GM10266 (cell line): ENCODE measurements around the gene PLS3.

Experiments
- DNase-seq: peaks from one replicate; pipeline ENCODE4 v3.0.0; 2012; ENCODE audit errors: extremely low spot score
- TF ChIP-seq, protein P1 (sequence below): IDR thresholded peaks from 2 replicates; pipeline ENCODE4 v1.5.1; 2012; ENCODE audit warnings: mild to moderate bottlenecking, low read depth; ENCODE audit not compliant: control insufficient read depth, insufficient read depth; ENCODE audit errors: missing control alignments

Gene PLS3

DNA sequence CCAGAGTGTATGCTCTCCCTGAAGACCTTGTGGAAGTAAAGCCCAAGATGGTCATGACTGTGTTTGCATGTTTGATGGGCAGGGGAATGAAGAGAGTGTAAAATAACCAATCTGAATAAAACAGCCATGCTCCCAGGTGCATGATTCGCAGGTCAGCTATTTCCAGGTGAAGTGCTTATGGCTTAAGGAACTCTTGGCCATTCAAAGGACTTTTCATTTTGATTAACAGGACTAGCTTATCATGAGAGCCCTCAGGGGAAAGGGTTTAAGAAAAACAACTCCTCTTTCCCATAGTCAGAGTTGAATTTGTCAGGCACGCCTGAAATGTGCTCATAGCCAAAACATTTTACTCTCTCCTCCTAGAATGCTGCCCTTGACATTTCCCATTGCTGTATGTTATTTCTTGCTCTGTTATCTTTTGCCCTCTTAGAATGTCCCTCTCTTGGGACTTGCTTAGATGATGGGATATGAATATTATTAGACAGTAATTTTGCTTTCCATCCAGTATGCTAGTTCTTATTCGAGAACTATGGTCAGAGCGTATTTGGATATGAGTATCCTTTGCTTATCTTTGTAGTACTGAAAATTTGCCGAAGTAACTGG is 88.6 kb downstream of the PLS3 start:
- TF ChIP-seq, protein P1, sequence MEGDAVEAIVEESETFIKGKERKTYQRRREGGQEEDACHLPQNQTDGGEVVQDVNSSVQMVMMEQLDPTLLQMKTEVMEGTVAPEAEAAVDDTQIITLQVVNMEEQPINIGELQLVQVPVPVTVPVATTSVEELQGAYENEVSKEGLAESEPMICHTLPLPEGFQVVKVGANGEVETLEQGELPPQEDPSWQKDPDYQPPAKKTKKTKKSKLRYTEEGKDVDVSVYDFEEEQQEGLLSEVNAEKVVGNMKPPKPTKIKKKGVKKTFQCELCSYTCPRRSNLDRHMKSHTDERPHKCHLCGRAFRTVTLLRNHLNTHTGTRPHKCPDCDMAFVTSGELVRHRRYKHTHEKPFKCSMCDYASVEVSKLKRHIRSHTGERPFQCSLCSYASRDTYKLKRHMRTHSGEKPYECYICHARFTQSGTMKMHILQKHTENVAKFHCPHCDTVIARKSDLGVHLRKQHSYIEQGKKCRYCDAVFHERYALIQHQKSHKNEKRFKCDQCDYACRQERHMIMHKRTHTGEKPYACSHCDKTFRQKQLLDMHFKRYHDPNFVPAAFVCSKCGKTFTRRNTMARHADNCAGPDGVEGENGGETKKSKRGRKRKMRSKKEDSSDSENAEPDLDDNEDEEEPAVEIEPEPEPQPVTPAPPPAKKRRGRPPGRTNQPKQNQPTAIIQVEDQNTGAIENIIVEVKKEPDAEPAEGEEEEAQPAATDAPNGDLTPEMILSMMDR: no peak
- DNase-seq: no peak

DNA sequence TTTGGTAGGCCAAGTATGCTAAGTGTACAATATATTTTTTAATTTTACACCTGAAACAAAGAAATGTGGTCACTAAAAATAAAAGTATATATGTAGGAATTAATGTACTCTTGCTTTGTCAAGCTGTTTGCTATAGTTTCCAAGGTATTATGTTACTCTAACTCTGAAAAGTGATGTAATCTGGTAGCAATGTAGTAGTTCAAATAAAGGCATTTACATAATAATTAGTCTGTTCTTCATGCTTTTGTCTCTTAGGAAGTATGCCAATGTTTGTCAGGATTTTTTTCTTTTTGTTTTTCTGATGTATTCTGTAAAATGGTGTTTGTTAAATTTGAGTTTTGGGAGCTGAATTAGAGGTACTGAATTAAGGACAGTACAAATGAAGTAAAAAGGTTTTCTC is 89.5 kb downstream of the PLS3 start:
- DNase-seq: no peak

DNA sequence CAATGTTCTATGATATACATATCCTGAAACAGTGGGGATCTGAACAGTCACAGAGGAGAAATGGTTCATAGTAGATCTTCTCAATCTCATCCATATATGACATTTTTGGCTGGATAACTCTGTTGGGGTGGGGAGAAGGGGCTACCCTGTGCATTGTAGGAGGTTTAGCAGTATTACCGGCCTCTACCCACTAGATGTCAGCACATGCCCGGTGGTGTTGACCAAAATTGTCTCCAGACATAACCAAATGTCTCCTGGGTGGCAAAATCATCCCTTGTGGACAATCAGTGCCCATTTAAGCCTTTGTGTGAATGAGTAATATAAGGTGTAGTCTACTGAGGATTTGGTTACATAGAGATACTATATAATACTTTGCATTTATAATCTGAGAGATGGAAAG is 89.9 kb downstream of the PLS3 start:
- TF ChIP-seq, protein P1: peak; percentile 42
- DNase-seq: no peak

More for the DNA sequence above, 89.5 kb downstream of the PLS3 start:
- TF ChIP-seq, protein P1: no peak

DNA sequence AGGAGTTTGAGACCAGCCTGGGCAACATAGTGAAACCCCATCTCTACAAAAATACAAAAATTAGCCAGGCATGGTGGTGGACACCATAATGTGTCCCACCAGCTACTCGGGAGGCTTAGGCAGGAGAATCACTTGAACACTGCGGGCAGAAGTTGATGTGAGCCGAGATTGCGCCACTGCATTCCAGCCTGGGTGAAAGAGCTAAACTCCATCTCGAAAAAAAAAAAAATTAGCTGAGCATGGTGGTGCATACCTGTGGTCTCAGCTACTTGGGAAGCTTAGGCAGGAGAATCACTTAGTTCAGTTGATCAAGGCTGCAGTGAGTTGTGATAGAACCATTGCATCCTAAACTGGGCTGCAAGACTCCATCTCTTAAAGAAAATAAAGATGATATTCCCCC is 91.2 kb downstream of the PLS3 start:
- no peak for DNase-seq
- TF ChIP-seq, protein P1: no peak

DNA sequence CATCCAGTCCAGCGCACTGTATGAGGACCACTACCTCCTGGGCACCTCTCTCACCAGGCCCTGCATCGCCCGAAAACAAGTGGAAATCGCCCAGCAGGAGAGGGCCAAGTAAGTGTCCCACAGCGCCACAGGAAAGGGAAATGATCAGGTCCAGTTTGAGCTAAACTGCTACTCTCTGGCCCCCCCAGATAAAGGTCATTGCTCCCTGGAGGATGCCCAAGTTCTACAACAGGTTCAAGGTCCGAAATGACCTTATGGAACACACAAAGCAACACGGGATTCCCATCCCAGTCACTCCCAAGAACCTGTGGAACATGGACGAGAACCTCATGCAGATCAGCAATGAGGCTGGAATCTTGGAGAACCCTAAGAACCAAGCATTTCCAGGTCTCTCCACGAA is 104.1 kb downstream of the PLS3 start:
- TF ChIP-seq, protein P1: no peak
- no peak for DNase-seq

DNA sequence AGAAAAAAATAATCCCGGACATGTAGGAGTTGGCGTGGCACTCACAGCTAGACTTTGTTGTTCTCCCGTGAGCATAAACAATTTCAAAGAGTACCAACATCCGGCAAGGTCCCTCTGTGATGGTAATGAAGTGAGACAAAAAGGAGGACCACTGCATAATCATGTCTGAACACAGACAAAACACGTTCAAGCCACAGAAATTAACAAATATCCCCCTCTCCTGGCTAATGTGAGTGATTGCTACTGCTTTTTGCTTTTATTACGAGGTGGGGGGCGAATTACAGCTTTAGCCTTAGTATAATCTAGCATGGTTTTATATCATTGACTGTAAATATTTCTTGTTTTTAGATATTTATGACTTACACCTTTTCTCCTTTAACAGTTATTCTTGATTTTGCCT is 118.5 kb downstream of the PLS3 start:
- peak; percentile 4 for DNase-seq
- TF ChIP-seq, protein P1: peak; percentile 12

DNA sequence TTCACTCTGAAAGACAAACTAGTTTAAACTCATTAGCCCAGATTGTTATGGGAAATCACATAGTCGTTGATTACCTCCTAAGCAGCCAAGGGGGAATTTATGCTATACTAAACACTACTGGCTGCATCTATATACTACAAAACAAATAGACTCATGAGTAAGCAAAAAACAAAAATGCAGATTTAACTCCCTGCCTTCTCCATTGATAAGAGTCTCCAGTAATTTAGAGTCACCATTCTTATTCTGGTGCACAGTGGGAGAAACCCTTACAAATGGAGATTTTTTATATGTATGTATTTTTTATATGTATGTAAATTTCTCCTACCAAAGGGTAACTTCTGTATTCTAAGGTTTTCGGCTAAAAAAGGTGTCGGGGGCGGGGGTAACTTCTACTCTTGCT is 126.6 kb downstream of the PLS3 start:
- no peak for DNase-seq
- TF ChIP-seq, protein P1: no peak
